ENCODE results near the gene SMOC1.

GRCh38 chr14:69910871-69911270 lies 31.7 kb downstream of the SMOC1 start:
- no peak for TF ChIP-seq SPI1 (IDR thresholded peaks at IDR 0.05; ENCODE audit: low read depth, low read length)
- no peak for TF ChIP-seq POLR2A (IDR thresholded peaks at IDR 0.05; ENCODE audit: low read depth, low read length)
- TF ChIP-seq POLR2AphosphoS5 (IDR thresholded peaks at IDR 0.05; ENCODE audit: low read depth, low read length), result no peak
- TF ChIP-seq TAF1 (IDR thresholded peaks at IDR 0.05; ENCODE audit: low read depth, low read length), result no peak
- no peak for TF ChIP-seq POU2F2 (IDR thresholded peaks at IDR 0.05; ENCODE audit: low read depth, low read length)
- TF ChIP-seq PAX5 (IDR thresholded peaks at IDR 0.05; ENCODE audit: insufficient read depth, low read length, severe bottlenecking), result no peak
